Stimulated activated CD4-positive, alpha-beta T cell treated with anti-CD3 and anti-CD28 coated beads, TNF-alpha, amount 100 ng/mL, for 48 hours (primary cell): Measurements from ENCODE around the gene ECD.

Experiments used
- DNase-seq, 3 donors: peaks; one replicate each; pipeline ENCODE4 v3.0.0-alpha.2; 2020; ENCODE audit warnings: low read depth in 3 of 3

The ECD gene

GRCh38 chr10:73096449-73097304 is 71.1 kb downstream of the ECD start, which contains the start of gene P4HA1:
Gene P4HA1 (minus strand): TSS chr10:73096866. CDS start chr10:73074883, 21,983 bp downstream.
- peak; percentile 98 for DNase-seq

- DNase-seq, result peak; percentile 53 to 66 (median 53)
These were observed 71.8 kb downstream of the ECD start for GRCh38 chr10:73096041-73096448.

GRCh38 chr10:73095481-73096021 is 72.3 kb downstream of the ECD start:
- DNase-seq, result peak in 1 of 3 donors; percentile 37

- no peak for DNase-seq
These were observed 72.8 kb downstream of the ECD start for GRCh38 chr10:73094986-73095480.

GRCh38 chr10:73093922-73094850 is 73.6 kb downstream of the ECD start:
- DNase-seq, result no peak

- DNase-seq, result no peak
These were observed 75.0 kb downstream of the ECD start for GRCh38 chr10:73092830-73093229.

- no peak for DNase-seq
These were observed 79.5 kb downstream of the ECD start for GRCh38 chr10:73088304-73088703.

GRCh38 chr10:73086816-73087215 is 81.0 kb downstream of the ECD start:
- DNase-seq, result no peak

- DNase-seq, result no peak
These were observed 83.6 kb downstream of the ECD start for GRCh38 chr10:73084209-73084608.
